Prostate gland (tissue), 1 donor: Measurements from ENCODE around the gene DROSHA.

ENCODE experiments used
- POLR2A ChIP-seq: fragments of 450-650 bp; IDR thresholded peaks from one replicate; pipeline ENCODE4 v1.6.1; 2016; ENCODE audit warnings: antibody characterized with exemption, mild to moderate bottlenecking
- POLR2AphosphoS5 ChIP-seq: sonication (generic); formaldehyde crosslinking; IDR thresholded peaks from one replicate; pipeline ENCODE4 v1.6.1; 2017; ENCODE audit warnings: antibody characterized with exemption

- TF ChIP-seq POLR2A, result no peak
- TF ChIP-seq POLR2AphosphoS5, result no peak
Measured at GRCh38 chr5:31453522-31453921, 78.4 kb downstream of the DROSHA start.
